Natural killer cell treated with Interleukin-12 subunit alpha and Interleukin-12 subunit beta and Interleukin-15 and Interleukin-18, amount 100 ng/mL, for 72 hours (primary cell): ENCODE results near the gene DCAF15. TPM values are rescaled to one million over a fixed set of nuclear protein-coding genes. Genes with fewer than 3 reads are reported as not detected.

ENCODE experiments used
- ATAC-seq, 2 donors: fragments of 150-1000 bp; cut with Tn5 transposase in 1 of 2; sonication (Bioruptor Pico), chemical (Tn5 transposase) in 1 of 2; 2 replicates each; pipeline ENCODE4 v1.10.0; 2021
- DNase-seq: peaks from one replicate; pipeline ENCODE4 v3.0.0; 2022; ENCODE audit warnings: low spot score
- H3K27ac Mint-ChIP-seq, 2 donors: 1 replicate in 1 of 2; 2 replicates in 1 of 2; pipeline ENCODE4 v1.8.0; 2022; ENCODE audit warnings: mixed read lengths in 2 of 2, mild to moderate bottlenecking in 1 of 2, moderate library complexity in 1 of 2
- H3K27me3 Mint-ChIP-seq, 2 donors: 1 replicate in 1 of 2; 2 replicates in 1 of 2; pipeline ENCODE4 v1.8.0; 2022; ENCODE audit warnings: mixed read lengths in 2 of 2
- H3K36me3 Mint-ChIP-seq: one replicate; pipeline ENCODE4 v1.8.0; 2022; ENCODE audit warnings: mixed read lengths
- H3K4me1 Mint-ChIP-seq, 2 donors: 1 replicate in 1 of 2; 2 replicates in 1 of 2; pipeline ENCODE4 v1.8.0; 2022; ENCODE audit warnings: low read depth in 2 of 2, mixed read lengths in 2 of 2, mild to moderate bottlenecking in 1 of 2
- H3K4me3 Mint-ChIP-seq: one replicate; pipeline ENCODE4 v1.8.0; 2022; ENCODE audit warnings: mixed read lengths
- H3K9me3 Mint-ChIP-seq: 2 replicates; pipeline ENCODE4 v1.8.0; 2022; ENCODE audit warnings: mixed read lengths
- total RNA-seq, 2 donors: library from RNA; stranded (reverse); gene quantifications; one replicate each; pipeline ENCODE4 v1.2.3, GENCODE V29; 2022

The DCAF15 gene, protein sequence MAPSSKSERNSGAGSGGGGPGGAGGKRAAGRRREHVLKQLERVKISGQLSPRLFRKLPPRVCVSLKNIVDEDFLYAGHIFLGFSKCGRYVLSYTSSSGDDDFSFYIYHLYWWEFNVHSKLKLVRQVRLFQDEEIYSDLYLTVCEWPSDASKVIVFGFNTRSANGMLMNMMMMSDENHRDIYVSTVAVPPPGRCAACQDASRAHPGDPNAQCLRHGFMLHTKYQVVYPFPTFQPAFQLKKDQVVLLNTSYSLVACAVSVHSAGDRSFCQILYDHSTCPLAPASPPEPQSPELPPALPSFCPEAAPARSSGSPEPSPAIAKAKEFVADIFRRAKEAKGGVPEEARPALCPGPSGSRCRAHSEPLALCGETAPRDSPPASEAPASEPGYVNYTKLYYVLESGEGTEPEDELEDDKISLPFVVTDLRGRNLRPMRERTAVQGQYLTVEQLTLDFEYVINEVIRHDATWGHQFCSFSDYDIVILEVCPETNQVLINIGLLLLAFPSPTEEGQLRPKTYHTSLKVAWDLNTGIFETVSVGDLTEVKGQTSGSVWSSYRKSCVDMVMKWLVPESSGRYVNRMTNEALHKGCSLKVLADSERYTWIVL
- 100 to 1,000 TPM in 1 of 2 donors, 10 to 100 TPM in 1; 62.0 to 107 TPM for total RNA-seq

DNA sequence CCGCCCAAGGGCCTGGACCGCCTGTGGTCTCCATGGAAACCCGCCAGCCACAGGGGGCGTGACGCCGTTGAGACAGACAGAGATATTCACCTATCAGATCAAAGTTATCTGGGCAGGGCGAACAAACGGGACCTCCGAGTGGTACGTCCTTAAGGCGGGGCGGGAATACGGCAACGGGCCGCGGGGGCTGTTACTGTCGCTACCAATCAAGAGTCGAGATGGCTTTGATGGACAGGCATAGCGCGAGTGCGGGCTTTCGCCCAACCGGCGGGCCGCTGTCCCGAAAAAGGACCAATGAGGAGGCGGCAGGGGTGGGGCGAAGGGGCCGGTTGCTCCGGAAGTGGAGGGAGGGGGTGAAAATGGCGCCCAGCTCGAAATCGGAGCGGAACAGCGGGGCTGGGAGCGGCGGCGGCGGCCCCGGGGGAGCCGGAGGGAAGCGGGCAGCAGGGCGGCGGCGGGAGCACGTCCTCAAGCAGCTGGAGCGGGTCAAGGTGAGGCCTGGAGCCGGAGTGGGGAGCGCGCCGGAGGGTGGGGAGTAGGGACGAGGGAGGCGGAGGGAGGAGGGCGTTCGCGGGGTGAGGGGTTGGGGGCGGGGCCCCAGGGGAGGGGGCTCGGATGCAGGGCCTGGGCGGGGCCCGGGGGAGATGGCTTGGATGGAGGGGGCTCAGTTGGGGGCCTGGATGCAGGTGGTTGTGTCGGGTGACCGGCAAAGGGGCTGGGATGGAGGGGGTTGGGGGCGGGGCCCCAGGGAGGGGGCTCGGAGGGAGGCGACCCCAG, at the start of gene DCAF15:
Gene DCAF15, plus strand, starts transcription at position 356 of the 777 bp plus-strand sequence. Its CDS starts 4 bp downstream, at position 360.
- ATAC-seq: peak; percentile 99

DNA sequence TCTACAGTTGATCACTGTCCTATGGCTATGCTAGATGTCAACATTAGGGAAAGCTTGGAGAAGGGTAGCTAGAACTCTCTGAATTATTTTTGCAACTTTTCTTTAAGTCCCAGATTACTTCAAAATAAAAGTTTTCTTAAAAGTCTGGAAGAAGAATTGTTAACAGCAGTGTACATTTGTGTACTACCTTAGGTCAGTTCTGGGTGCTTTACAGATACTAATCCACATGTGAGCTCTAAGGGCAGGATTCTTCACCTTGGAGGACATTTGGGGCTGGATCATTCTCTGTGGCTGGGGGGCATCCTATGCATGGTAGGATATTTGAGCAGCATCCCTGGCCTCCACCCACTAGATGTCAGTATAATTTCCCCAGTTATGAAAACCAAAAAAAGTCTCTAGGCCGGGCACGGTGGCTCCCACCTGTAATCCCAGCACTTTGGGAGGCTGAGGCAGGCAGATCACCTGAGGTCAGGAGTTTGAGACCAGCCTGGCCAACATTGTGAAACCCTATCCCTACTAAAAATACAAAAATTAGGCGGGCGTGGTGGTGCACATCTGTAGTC, 49.2 kb upstream of the DCAF15 start:
- H3K4me3 Mint-ChIP-seq: no peak overlapping the region
- no peak for ATAC-seq
- no peaks in the 10 kb centered on the region for H3K36me3 Mint-ChIP-seq
- H3K27me3 Mint-ChIP-seq: no peaks in the 10 kb centered on the region
- no peak for DNase-seq
- H3K27ac Mint-ChIP-seq: no peak overlapping the region
- H3K4me1 Mint-ChIP-seq: peaks cover 13 to 16% of the 10 kb centered on the region in 2 donors
- no peaks in the 10 kb centered on the region for H3K9me3 Mint-ChIP-seq

More for the DNA sequence above, at the start of gene DCAF15:
- H3K36me3 Mint-ChIP-seq: no peaks in the 10 kb centered on the region
- peak within 1 kb of the TSS; percentile 96 for H3K4me3 Mint-ChIP-seq
- no peaks in the 10 kb centered on the region for H3K9me3 Mint-ChIP-seq
- H3K27me3 Mint-ChIP-seq: no peaks in the 10 kb centered on the region
- peak; percentile 100 for DNase-seq
- peak within 1 kb of the TSS; percentile 82 to 87 for H3K27ac Mint-ChIP-seq
- peaks cover 6 to 13% of the 10 kb centered on the region in 2 donors for H3K4me1 Mint-ChIP-seq

DNA sequence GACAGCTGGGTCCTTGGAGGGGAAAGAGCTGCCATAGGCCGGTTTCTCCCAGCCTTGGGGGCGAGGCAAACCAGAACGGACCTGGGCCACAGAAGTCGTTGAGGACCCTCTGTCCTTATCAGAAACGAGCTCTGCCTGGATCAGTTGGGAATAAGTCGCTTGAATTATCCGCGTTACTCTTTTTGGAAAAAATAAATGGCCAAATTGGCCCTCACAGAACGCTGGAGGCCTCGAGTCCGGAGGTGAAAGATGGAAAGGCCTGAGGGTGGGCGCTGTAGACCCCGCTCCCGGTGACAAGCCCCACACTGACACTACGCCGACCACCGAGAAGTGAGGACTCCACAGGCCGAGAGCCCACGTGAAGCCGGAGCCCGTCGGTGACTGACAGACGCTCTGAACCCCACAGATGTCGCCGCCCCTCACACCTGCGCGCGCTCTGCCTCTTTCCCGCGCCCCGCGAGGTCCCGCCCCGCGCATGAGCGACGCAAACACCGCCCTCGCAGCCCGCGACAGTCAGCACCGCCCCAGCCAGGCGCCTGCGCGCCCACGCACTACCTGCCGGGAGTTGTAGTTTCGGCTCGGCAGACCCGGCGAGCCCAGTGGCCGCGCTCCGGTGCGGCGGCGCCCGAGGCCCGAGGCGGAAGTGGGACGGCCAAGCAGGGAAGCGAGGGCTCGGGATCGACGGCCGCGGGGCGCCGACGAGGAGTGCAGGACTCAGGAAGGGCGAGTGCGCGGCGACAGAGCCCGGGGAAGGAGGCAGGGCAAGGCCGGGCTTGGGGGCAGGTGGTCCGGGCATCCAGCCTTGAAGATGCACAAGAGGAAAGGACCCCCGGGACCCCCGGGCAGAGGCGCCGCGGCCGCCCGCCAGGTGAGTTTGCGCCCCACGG, 46.4 kb upstream of the DCAF15 start, which contains the start of the genes BRME1 and CC2D1A:
Gene BRME1, minus strand, starts transcription at position 484 of the 887 bp plus-strand sequence. CDS start 1,225 bp downstream, outside the sequence.
Gene CC2D1A, plus strand, starts transcription at position 568 of the 887 bp plus-strand sequence. Its CDS starts 241 bp downstream, at position 809.
- Mint-ChIP-seq H3K36me3 (no peaks in the 10 kb centered on the region), H3K4me3 (peak within 1 kb of the TSS; percentile 83), H3K4me1 (peaks cover 13 to 16% of the 10 kb centered on the region in 2 donors), H3K27me3 (no peaks in the 10 kb centered on the region), H3K27ac (peak within 1 kb of the TSS; percentile 57 to 79), H3K9me3 (no peaks in the 10 kb centered on the region)
- ATAC-seq: peak; percentile 99
- DNase-seq: peak; percentile 95

DNA sequence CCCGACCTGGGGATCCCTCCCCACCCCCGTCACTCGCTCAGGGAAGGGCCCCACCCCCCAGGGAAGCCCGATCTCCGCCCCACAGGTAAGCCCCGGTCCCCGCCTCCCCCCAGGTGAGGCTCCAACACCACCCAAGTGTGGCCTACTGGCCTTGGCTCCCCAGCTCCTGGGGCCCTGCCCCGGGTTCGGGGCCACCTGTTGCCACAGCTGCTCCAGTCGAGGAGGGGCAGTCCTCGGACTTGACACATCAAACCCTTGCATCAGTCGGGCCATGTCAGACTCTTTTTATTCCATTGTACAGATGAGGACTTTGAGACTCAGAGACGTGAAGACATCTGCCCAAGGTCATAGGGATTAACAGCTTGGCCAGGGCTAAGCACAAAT, 45.8 kb upstream of the DCAF15 start:
- peak overlapping the region; percentile 8 to 79 for H3K27ac Mint-ChIP-seq

DNA sequence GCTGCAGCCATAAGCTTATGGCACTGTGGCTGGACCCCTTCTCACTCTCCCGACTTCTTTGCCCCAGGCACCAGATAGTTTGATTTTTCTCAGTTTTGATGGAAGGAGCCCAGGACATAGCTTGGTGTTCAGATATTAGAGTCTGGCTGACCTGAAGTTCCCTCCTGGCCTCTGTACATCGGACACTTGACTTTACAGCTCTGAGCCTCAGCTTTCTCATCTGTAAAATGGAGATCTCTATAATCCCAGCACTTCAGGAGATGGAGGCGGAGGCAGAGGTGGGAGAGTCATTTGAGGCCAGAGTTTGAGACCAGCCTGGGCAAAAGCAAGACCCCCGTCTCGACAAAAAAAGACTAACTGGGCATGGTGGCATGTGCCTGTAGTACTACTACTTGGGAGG, 45.4 kb upstream of the DCAF15 start:
- Mint-ChIP-seq H3K36me3 (no peaks in the 10 kb centered on the region), H3K4me3 (peak overlapping the region; percentile 83), H3K27me3 (no peaks in the 10 kb centered on the region), H3K9me3 (no peaks in the 10 kb centered on the region), H3K27ac (peak overlapping the region; percentile 8 to 79), H3K4me1 (peaks cover 13 to 16% of the 10 kb centered on the region in 2 donors)
- DNase-seq: no peak
- ATAC-seq: no peak

More for the DNA sequence above, 45.8 kb upstream of the DCAF15 start:
- no peaks in the 10 kb centered on the region for H3K36me3 Mint-ChIP-seq
- H3K9me3 Mint-ChIP-seq: no peaks in the 10 kb centered on the region
- no peaks in the 10 kb centered on the region for H3K27me3 Mint-ChIP-seq
- DNase-seq: no peak
- ATAC-seq: peak in 1 of 2 donors; percentile 7
- H3K4me1 Mint-ChIP-seq: peaks cover 13 to 16% of the 10 kb centered on the region in 2 donors
- peak overlapping the region; percentile 83 for H3K4me3 Mint-ChIP-seq

DNA sequence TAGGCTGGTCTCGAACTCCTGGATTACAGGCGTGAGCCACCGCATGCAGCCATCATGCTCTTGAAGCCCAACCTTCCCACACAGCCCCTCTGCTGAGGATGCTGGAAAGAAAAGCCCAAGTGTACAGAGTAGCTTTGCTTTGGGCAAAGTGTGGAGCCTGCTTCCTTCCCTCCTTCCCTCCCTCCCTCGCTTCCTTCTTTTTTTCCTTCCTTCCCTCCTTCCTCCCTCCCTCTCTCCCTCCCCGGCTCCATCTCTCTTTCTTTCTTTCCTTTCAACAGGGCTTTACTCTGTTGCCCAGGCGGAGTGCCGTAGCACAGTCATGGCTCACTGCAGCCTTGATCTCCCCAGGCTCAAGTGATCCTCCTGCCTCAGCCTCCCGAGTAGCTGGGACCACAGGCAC, 43.6 kb upstream of the DCAF15 start:
- no peak for ATAC-seq
- no peaks in the 10 kb centered on the region for H3K36me3 Mint-ChIP-seq

DNA sequence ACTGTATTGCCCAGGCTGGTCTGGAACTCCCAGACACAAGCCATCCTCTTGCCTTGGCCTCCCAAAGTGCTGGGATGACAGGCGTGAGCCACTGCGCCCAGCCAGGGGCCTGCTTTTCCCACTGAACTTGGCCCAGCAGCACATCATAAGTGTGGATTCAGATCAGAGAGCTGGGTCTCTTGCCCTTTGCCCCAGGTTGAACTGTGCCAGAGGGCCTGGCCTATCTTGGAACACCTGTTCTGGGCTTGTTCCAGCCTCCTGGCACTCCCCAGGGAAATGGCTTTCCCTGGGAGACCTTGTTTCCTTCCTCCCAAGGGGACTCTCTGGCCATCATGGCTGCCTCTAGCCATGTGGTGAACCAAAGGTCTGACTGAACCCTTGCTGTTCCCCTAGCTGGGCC, 42.9 kb upstream of the DCAF15 start:
- ATAC-seq (no peak), DNase-seq (no peak)
- Mint-ChIP-seq H3K4me3 (no peak overlapping the region), H3K4me1 (peaks cover 13 to 16% of the 10 kb centered on the region in 2 donors), H3K27me3 (no peaks in the 10 kb centered on the region), H3K9me3 (no peaks in the 10 kb centered on the region), H3K36me3 (no peaks in the 10 kb centered on the region), H3K27ac (no peak overlapping the region)

More for the DNA sequence above, 43.6 kb upstream of the DCAF15 start:
- Mint-ChIP-seq H3K27ac (no peak overlapping the region), H3K4me3 (no peak overlapping the region), H3K4me1 (peaks cover 13 to 16% of the 10 kb centered on the region in 2 donors), H3K9me3 (no peaks in the 10 kb centered on the region), H3K27me3 (no peaks in the 10 kb centered on the region)
- no peak for DNase-seq

DNA sequence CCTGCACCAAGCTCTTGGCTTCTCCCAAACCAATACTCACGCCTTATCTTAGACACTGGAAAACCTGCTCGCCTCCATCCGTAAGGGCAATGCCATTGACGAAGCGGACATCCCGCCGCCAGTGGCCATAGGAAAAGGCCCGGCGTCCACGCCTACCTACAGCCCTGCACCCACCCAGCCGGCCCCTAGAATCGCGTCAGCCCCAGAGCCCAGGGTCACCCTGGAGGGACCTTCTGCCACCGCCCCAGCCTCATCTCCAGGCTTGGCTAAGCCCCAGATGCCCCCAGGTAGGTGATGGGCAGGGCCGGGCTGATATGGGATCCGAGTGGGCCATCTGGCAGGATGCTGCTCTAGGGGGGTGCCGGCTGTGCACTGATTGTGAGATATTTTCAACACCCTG, 39.0 kb upstream of the DCAF15 start:
- DNase-seq (no peak), ATAC-seq (no peak)
- Mint-ChIP-seq H3K9me3 (no peaks in the 10 kb centered on the region), H3K27ac (no peak overlapping the region), H3K4me1 (no peaks in the 10 kb centered on the region), H3K27me3 (no peaks in the 10 kb centered on the region), H3K36me3 (no peaks in the 10 kb centered on the region), H3K4me3 (no peak overlapping the region)

DNA sequence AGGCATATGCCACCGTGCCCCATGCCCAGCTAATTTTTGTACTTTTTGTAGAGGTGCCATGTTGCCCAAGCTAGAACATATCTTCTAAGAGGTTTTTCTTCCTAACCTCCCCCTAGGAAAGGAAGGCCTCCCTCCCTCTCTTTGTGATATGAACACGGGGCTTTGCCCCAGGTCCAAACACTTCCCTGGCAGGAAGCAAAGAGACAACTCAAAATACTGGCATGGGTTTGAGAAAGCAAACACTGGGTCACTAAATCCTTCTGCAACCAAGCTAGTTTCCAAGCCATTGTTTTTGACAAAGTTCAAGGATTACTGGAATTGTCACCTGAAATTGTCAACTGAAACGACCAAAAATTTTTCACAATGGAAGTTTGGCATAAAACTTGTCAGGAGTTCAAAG, 37.5 kb upstream of the DCAF15 start:
- no peak overlapping the region for H3K4me3 Mint-ChIP-seq
- DNase-seq (no peak), ATAC-seq (no peak)
- no peaks in the 10 kb centered on the region for H3K9me3 Mint-ChIP-seq
- H3K27me3 Mint-ChIP-seq: no peaks in the 10 kb centered on the region
- no peaks in the 10 kb centered on the region for H3K36me3 Mint-ChIP-seq
- H3K27ac Mint-ChIP-seq: no peak overlapping the region
- no peaks in the 10 kb centered on the region for H3K4me1 Mint-ChIP-seq

DNA sequence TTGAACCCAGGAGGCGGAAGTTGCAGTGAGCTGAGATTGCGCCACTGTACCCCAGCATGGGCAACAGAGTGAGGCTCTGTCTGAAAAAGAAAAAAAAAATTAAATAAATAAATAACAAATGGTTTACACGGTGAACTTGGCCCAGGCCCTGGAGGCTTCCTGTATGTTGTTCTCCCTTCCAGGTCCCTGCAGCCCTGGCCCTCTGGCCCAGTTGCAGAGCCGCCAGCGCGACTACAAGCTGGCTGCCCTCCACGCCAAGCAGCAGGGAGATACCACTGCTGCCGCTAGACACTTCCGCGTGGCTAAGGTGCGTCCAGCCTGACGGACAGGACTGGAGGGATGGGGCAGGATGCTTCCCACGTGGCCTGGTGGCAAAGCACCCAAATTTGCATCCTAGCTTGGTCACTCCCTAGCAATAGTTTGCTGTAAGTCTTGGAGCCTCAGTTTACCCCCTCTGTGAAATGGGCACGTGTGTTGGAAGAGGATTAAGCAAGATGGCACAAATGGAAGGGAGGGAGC, 34.4 kb upstream of the DCAF15 start:
- Mint-ChIP-seq H3K36me3 (peaks cover 8% of the 10 kb centered on the region), H3K9me3 (no peaks in the 10 kb centered on the region), H3K4me3 (no peak overlapping the region), H3K4me1 (peaks cover 4% of the 10 kb centered on the region in 2 donors), H3K27ac (no peak overlapping the region), H3K27me3 (no peaks in the 10 kb centered on the region)
- no peak for DNase-seq
- ATAC-seq: no peak

DNA sequence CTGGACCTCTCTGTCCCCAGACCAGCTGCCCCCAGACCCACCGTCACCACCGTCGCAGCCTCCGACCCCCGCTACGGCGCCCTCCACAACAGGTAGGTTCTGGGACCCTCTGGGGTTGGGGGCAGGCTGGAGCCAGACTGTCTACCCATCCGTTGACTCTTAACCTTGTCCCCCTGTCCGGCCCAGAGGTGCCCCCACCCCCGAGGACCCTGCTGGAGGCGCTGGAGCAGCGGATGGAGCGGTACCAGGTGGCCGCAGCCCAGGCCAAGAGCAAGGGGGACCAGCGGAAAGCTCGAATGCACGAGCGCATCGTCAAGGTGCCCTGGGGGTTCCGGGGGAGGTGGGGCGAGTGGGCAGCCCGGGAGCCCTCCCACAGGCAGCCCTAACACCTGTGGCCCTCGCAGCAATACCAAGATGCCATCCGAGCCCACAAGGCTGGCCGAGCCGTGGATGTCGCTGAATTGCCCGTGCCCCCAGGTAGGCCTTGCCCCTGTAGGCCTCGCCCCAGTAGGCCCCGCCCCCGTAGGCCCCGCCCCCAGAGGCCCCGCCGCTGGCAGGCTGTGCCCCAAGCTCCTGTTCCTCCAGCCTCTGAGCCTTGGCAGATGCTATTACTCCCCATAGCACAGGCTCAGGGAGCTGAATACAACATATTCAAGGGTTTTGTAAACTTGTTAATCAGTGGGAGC, 33.4 kb upstream of the DCAF15 start:
- no peaks in the 10 kb centered on the region for H3K27me3 Mint-ChIP-seq
- no peaks in the 10 kb centered on the region for H3K9me3 Mint-ChIP-seq
- no peak overlapping the region for H3K27ac Mint-ChIP-seq
- DNase-seq (no peak), ATAC-seq (no peak)
- peaks cover 8% of the 10 kb centered on the region for H3K36me3 Mint-ChIP-seq
- no peak overlapping the region for H3K4me3 Mint-ChIP-seq
- H3K4me1 Mint-ChIP-seq: peaks cover 4% of the 10 kb centered on the region in 2 donors

DNA sequence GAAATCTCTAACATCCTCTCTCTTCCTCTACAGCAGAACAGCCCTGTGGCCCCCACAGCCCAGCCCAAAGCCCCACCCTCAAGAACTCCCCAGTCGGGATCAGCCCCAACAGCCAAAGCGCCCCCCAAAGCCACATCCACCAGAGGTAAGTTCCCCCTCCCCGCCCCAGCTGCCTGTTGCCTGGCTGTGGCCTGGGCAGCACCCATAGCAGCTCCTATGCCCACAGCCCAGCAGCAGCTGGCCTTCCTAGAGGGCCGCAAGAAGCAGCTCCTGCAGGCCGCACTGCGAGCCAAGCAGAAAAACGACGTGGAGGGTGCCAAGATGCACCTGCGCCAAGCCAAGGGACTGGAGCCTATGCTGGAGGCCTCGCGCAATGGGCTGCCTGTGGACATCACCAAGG, 31.8 kb upstream of the DCAF15 start:
- no peak for DNase-seq
- H3K36me3 Mint-ChIP-seq: peaks cover 14% of the 10 kb centered on the region
- H3K4me3 Mint-ChIP-seq: no peak overlapping the region
- H3K27ac Mint-ChIP-seq: no peak overlapping the region
- peaks cover 4% of the 10 kb centered on the region in 2 donors for H3K4me1 Mint-ChIP-seq
- no peak for ATAC-seq
- no peaks in the 10 kb centered on the region for H3K9me3 Mint-ChIP-seq
- H3K27me3 Mint-ChIP-seq: no peaks in the 10 kb centered on the region
